Measurements from ENCODE around the gene MPND. TPM values are rescaled to one million over a fixed set of nuclear protein-coding genes. Genes with fewer than 3 reads are reported as not detected.

Gene MPND
- polyA plus RNA-seq, 1 of the 3 experiments (the other 2 are of a cell fraction) = 21.3 TPM

GRCh38 chr19:4329858-4330257 lies 13.5 kb upstream of the MPND start:
- Histone ChIP-seq H4K20me1 (ENCODE audit: insufficient read depth) (no peaks in the 10 kb centered on the region), H3K4me2 (no peak overlapping the region), H3K4me3 (ENCODE audit: low read depth in 2 of 2, low read length in 1 of 2) (no peak overlapping the region), H3F3A (replicated peaks; ENCODE audit: insufficient read depth) (peaks cover 6% of the 10 kb centered on the region), H3K27me3 (ENCODE audit: insufficient read depth) (no peaks in the 10 kb centered on the region), H2AFZ (ENCODE audit: low read depth) (no peak overlapping the region), H3K79me2 (ENCODE audit: insufficient read depth) (peaks cover 7% of the 10 kb centered on the region; the same call in 1 of the 2 replicates), H3K27ac (ENCODE audit: low read depth in 2 of 2, low read length in 1 of 2) (no peak overlapping the region), H3K9ac (no peak overlapping the region), H3K9me2 (no peaks in the 10 kb centered on the region), H3K36me3 (replicated peaks in 1 of 2; ENCODE audit: control insufficient read depth in 1 of 2, insufficient read depth in 2 of 2, low read length in 1 of 2) (no peaks in the 10 kb centered on the region), H3K4me1 (ENCODE audit: control insufficient read depth in 1 of 2, insufficient read depth in 2 of 2, low read depth in 1 of 2, low read length in 1 of 2) (peaks cover 0 to 16% of the 10 kb centered on the region in 2 experiments; a peak in 2 of 4 replicates), H3K9me3 (no peaks in the 10 kb centered on the region)
- WGBS (ENCODE audit: low lambda C conversion rate) = 93% methylated on average over 19 of the region's 19 CpGs
- no peak for TF ChIP-seq MXI1 (IDR thresholded peaks at IDR 0.05; ENCODE audit: low read depth, low read length)
- TF ChIP-seq IRF3 (IDR thresholded peaks at IDR 0.05; ENCODE audit: low read depth, low read length) = no peak
- TF ChIP-seq NFIC (IDR thresholded peaks at IDR 0.05; ENCODE audit: borderline replicate concordance) = no peak
- TF ChIP-seq RFX5 (IDR thresholded peaks at IDR 0.05; ENCODE audit: low read length) = no peak
- no peak for DNase-seq
- ChIA-PET CTCF (interaction anchor here (2.1 kb wide), 1 partner anchor 63 kb away, joined by 8 read pairs; no protein-coding TSS in a partner anchor), POLR2A (interaction anchor here (1.0 to 1.1 kb wide), 2 partner anchors 13 to 52 kb away, joined by 3 read pairs; partner anchors contain the start of gene MPND)

GRCh38 chr19:4334929-4335570 lies 8.3 kb upstream of the MPND start:
- H3K27me3 ChIP-seq (ENCODE audit: insufficient read depth) = no peaks in the 10 kb centered on the region
- H3K9ac ChIP-seq = no peak overlapping the region
- POLR2A ChIA-PET = no interaction called here
- no peaks in the 10 kb centered on the region for H4K20me1 ChIP-seq (ENCODE audit: insufficient read depth)
- no peaks in the 10 kb centered on the region for H3K9me3 ChIP-seq
- no peaks in the 10 kb centered on the region for H3K36me3 ChIP-seq (replicated peaks in 1 of 2; ENCODE audit: control insufficient read depth in 1 of 2, insufficient read depth in 2 of 2, low read length in 1 of 2)
- no peaks in the 10 kb centered on the region for H3K79me2 ChIP-seq (ENCODE audit: insufficient read depth)
- WGBS (ENCODE audit: low lambda C conversion rate) = 90% methylated on average over 7 of the region's 7 CpGs
- H3K4me1 ChIP-seq (ENCODE audit: control insufficient read depth in 1 of 2, insufficient read depth in 2 of 2, low read depth in 1 of 2, low read length in 1 of 2) = no peaks in the 10 kb centered on the region
- H3F3A ChIP-seq (replicated peaks; ENCODE audit: insufficient read depth) = no peaks in the 10 kb centered on the region
- no peak overlapping the region for H3K27ac ChIP-seq (ENCODE audit: low read depth in 2 of 2, low read length in 1 of 2)
- CTCF ChIA-PET = no interaction called here
- DNase-seq = no peak
- H3K4me3 ChIP-seq (ENCODE audit: low read depth in 2 of 2, low read length in 1 of 2) = no peak overlapping the region
- no peak overlapping the region for H2AFZ ChIP-seq (ENCODE audit: low read depth)
- no peaks in the 10 kb centered on the region for H3K9me2 ChIP-seq
- TF ChIP-seq RCOR1 (IDR thresholded peaks at IDR 0.05; ENCODE audit: low read length) (no peak), TEAD4 (IDR thresholded peaks at IDR 0.05; ENCODE audit: borderline replicate concordance, insufficient read depth) (no peak), FOSL2 (IDR thresholded peaks at IDR 0.05; ENCODE audit: borderline replicate concordance, low read depth) (no peak), USF1 (IDR thresholded peaks at IDR 0.05; ENCODE audit: borderline replicate concordance, low read depth) (no peak), MXI1 (IDR thresholded peaks at IDR 0.05; ENCODE audit: low read depth, low read length) (no peak), IRF3 (IDR thresholded peaks at IDR 0.05; ENCODE audit: low read depth, low read length) (no peak), RFX5 (IDR thresholded peaks at IDR 0.05; ENCODE audit: low read length) (no peak), TCF12 (IDR thresholded peaks at IDR 0.05) (no peak), GATA2 (CRISPR knock-in tag; IDR thresholded peaks at IDR 0.05) (no peak), RXRA (IDR thresholded peaks at IDR 0.05; ENCODE audit: borderline replicate concordance, low read depth) (no peak), REST (IDR thresholded peaks at IDR 0.05; ENCODE audit: low read depth, low read length) (no peak)
- H3K4me2 ChIP-seq = no peak overlapping the region
